GM21619 (cell line): ENCODE results near the gene ANO2.
A peak's percentile ranks its signal among the peaks of the same experiment; 100 is the strongest.

Experiments
- ATAC-seq: cut with Tn5 transposase; IDR thresholded peaks from one replicate; pipeline ENCODE4 v1.9.1; 2021; ENCODE audit not compliant: unreplicated experiment

The ANO2 gene

GRCh38 chr12:5945071-5946008 is at the start of gene ANO2:
Gene ANO2 (minus strand): TSS chr12:5945259. CDS start chr12:5945217, 42 bp downstream.
- no peak for ATAC-seq

GRCh38 chr12:5989621-5990020 is 44.6 kb upstream of the ANO2 start:
- no peak for ATAC-seq

GRCh38 chr12:5988659-5989116 is 43.6 kb upstream of the ANO2 start:
- ATAC-seq: peak; percentile 76

GRCh38 chr12:5988088-5988487 is 43.0 kb upstream of the ANO2 start:
- ATAC-seq: no peak

GRCh38 chr12:5987573-5987972 is 42.5 kb upstream of the ANO2 start:
- no peak for ATAC-seq

- ATAC-seq: no peak
These were observed 40.4 kb upstream of the ANO2 start for GRCh38 chr12:5985471-5985870.

GRCh38 chr12:5984873-5985272 is 39.8 kb upstream of the ANO2 start:
- no peak for ATAC-seq

GRCh38 chr12:5982106-5982505 is 37.0 kb upstream of the ANO2 start:
- no peak for ATAC-seq

GRCh38 chr12:5977556-5977955 is 32.5 kb upstream of the ANO2 start:
- no peak for ATAC-seq

- ATAC-seq: no peak
These were observed 31.7 kb upstream of the ANO2 start for GRCh38 chr12:5976711-5977110.

GRCh38 chr12:5976196-5976595 is 31.1 kb upstream of the ANO2 start:
- no peak for ATAC-seq

GRCh38 chr12:5973461-5974115 is 28.5 kb upstream of the ANO2 start:
- ATAC-seq: no peak

GRCh38 chr12:5972387-5972786 is 27.3 kb upstream of the ANO2 start:
- ATAC-seq: no peak

GRCh38 chr12:5971194-5971850 is 26.3 kb upstream of the ANO2 start:
- ATAC-seq: no peak

GRCh38 chr12:5969974-5970690 is 25.1 kb upstream of the ANO2 start:
- no peak for ATAC-seq

GRCh38 chr12:5969156-5969973 is 24.3 kb upstream of the ANO2 start:
- ATAC-seq: no peak

- ATAC-seq: no peak
These were observed 22.8 kb upstream of the ANO2 start for GRCh38 chr12:5967645-5968415.

GRCh38 chr12:5966486-5967095 is 21.5 kb upstream of the ANO2 start:
- ATAC-seq: no peak

- ATAC-seq: no peak
These were observed 20.9 kb upstream of the ANO2 start for GRCh38 chr12:5965950-5966383.
